GM21528 (cell line): Measurements from ENCODE around the gene LACC1.

Experiments used
- ATAC-seq: cut with Tn5 transposase; IDR thresholded peaks from one replicate; pipeline ENCODE4 v1.9.1; 2021; ENCODE audit warnings: mild to moderate bottlenecking, moderate library complexity; ENCODE audit not compliant: unreplicated experiment, low FRiP score

Gene LACC1

DNA sequence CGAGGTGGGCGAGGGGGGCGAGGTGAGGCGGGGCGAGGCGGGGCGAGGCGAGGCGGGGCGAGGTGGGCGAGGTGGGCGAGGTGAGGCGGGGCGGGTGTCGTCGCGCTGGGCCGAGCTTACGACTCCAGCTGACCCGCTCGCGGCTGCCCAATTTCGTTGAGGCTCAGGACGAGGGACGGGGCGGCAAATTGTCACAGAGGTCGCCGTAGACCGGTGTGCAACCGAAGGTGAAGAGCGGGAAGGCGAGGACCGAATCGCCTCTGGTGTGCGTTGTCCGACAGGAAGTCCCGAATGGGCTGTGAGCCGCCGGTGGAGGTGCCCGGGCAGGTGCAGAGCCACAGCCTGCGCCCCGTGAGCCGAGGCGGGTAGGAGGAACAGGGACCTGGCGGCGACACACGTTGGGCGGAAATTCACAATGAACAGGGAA lies at the start of gene LACC1:
LACC1 (plus strand) TSS at position 150 of the 427 bp plus-strand sequence. CDS start 1,082 bp downstream, outside the sequence.
- ATAC-seq = peak; percentile 56

DNA sequence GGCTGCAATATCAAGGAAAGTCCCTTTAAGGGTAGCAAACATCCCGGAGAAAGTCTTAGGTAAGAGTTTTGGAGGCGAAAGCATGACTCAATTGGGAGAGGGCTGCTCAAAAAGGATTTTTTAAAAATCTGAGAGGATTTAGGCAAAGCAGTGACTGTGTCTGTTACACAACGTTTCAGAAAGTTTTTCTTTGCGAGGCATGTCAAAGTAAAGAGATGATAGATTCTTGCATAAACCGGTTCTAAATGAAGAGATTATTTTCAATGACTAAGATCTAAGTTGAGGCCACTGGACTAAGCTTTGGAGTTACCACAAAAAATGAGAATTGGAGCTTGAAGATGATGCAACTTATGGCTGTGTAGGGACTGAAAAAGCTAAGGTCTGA lies 49.2 kb upstream of the LACC1 start:
- ATAC-seq = no peak

DNA sequence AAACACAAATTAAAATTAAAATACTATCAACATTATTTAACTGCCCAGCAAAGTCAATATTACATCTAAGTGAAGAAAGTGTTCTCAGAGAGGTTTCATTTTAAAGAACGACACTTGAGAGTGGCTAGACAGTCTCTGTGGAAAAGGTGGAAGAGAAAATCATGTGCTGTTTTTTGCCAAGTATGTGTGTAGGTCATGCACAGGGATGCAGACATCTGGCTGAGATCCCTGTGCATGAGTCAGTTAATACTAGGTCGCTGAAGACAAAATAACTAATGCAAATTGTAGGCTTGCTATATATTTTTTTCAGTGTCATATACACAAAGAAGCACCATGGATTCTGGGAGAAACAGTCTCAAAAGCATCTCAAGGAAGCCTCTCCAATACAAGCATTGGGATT lies 48.6 kb upstream of the LACC1 start:
- no peak for ATAC-seq

DNA sequence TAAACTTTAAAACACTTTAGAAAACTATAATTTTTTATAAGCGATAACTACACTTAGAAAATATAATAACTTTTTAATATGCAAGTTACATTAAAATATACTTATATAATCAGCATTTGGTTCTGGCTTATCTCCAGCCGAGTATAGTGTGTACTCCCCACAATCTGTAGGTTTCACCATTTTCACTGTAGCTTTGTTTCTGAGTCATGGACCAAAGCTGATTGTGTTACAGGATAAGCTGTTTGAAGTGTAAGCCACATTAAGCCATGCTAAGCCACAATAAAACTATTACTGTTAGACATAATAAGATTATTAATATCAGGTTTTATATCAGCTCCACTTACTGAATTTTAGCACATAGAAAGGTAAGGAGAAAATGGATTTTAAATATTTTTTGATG lies 44.0 kb upstream of the LACC1 start:
- no peak for ATAC-seq

DNA sequence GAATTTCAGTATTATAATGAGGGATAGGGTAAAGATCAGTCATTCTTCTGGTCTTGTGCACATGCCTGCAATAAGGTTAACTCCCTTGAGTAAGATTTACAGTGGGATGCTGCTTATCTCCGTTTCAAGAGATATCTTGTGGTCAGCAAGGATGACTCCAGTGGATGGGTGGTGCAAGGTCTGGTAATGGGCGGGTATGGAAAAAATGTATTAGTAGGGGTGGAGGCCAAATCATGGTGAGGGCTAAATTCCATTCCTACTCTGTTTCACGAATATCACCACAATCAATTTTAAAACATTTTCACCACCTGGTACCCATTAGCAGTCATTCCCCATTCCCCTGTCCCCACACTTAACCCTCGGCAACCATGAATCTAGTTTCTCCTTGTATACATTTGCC lies 40.8 kb upstream of the LACC1 start:
- ATAC-seq = no peak

DNA sequence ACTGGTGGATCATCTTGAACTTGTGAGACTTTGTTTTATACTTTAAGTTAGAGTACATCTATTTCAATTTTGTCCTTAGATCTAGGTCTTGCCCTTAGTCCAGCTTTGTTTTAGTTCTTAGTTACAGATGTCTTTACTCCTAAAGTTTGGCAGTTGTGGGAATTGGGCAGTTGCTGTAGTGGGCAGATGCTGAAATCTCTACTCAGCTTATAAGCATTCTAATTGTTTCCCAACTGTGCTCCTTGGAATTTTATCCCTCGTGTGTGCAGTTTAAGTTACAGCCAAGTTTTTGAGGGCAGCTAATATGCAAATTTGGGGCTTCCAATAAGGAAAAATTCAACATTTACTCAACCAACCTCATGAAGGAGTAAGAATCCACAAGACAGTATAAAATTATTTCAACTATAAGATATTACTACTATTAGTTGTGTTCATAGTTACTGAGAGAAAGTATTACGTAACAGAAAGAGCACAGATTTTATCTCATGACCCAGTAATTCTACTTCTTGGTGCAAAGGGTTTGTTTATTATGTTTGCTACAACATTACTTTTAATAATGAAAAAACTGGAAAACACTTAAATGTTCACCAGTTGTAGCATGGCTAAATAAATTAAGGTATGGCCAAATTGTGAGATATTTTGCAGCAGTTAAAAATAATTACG lies 33.1 kb upstream of the LACC1 start:
- ATAC-seq = no peak

DNA sequence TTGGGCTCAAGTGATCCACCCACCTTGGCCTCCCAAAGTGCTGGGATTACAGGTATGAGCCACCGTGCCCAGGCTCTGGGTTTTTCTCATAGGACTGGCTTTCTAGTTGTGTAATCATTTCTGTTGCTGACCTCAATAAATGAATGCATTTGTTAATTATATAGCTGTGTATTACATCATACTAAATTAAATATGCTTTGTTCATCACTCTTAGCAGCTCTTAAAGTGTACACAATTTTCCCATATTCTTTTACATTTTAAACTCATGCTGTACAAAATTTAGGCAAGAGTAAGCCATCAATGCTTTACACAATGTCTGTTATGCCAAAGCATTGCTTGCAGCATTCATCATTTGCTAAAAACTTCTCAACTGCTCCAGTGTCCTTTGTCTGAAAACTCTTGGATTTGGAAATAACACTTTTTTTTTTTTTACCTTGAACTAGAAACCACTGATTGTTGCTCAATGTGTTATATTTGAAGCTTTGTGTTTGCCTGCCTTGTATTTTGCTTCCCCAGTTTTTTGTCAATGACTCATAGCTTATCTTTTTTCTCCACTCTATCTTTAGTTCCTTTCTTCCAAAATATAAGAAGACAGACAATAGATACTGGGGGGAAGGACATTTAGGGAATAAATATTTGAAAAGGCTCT lies 31.6 kb upstream of the LACC1 start:
- ATAC-seq = no peak

DNA sequence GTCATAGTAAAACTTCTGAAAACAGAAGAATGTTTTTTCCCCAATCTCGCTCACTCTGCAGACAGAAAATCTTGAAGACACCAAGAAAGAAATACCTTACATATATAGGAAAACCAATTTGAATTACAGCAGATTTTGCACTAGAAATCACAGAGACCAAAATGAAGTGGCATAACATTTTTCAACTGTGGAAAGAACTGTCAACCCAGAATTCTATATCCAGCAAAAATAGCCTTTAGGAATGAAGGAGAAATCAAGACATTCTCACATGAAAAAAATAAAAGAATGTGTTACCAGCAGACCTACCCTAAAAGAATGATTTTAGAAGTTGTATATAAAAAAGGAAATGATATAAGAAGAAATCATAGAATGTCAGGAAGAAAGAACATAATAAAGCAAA lies 28.8 kb upstream of the LACC1 start:
- no peak for ATAC-seq

DNA sequence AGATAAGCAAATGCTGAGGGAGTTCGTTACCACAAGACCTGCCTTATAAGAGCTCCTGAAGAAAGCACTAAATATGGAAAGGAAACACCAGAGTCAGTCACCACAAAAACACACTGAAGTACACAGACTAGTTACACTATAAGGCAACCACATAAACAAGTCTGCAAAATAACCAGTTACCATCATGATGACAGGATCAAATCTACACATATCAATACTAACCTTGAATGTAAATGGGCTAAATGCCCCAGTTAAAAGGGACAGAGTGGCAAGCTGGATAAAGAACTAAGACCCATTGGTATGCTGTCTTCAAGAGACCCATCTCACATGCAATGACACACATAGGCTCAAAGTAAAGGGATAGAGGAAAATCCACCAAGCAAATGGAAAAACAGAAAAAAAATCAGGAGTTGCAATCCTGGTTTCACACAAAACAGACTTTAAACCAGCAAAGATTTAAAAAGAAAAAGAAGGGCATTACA lies 26.7 kb upstream of the LACC1 start:
- ATAC-seq = no peak

DNA sequence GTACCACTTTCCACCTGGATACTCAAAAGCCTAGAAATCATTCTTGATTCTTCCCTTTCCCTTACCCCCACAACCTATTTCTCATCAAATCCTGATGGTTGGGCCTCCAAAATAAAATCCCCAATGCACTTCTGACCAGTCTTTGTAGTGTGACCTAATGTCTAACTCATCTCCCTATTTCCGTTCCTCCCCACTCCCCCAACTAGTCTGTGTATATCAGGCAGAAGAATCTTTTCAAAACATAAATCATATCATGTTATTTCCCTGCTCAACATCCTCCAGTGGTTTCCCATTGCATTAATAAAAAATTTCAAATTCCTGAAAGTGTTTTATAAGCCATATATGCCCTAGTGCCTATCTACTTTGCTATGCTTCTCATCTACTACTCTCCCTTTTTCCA lies 17.8 kb upstream of the LACC1 start:
- ATAC-seq = no peak

DNA sequence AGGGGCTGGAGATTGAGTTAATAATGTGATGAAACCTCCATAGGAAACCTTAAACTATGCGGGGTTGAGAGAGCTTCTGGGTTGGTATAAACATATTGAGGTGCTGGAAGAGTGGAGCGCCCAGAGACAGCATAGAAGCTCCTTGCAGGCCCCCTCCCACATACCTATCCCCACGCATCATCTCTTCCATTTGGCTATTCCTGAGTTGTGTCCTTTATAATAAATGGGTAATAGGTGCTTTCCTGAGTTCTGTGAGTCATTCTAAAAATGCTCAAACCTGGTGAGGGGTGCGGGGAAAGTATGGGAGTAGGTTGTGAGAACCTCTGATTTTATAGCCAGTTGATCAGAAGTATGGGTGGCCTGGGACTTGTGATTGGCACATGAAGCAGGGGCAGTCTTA lies 14.8 kb upstream of the LACC1 start:
- no peak for ATAC-seq

DNA sequence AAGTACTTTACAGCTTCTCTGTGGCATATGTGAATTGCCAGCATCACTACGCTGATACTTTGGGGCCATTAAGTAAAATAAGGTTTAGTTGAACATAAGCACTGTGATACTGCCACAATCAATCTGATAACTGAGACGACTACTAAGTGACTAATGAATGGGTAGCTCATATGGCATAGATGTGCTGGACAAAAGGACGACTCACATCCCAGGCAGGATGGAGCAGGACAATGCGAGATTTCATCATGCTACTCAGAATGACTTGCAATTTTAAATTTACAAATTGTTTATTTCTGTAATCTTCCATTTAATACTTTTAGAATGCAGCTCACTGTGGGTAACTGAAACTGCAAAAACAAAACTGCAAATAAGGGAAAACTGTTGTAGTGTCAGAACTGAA lies 13.8 kb upstream of the LACC1 start:
- ATAC-seq = no peak

DNA sequence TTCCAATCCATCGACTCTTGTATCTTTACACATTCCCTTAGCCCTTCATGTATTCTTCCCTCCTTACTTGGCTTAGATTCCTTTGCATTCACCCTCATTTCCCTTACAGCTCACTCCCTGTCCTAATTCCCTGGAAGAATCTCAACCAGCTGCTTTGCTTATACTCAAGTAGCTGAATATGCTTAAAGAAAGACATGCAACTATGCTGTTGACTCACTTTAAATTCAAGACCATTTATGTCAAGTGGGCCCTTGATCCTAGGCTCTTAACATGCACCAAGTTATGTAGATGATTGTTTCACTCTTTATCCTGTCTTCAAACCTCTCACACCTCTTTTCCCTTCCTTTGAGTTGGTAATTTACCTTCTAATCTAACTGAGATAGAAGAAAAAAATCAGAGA lies 7.5 kb upstream of the LACC1 start:
- no peak for ATAC-seq

DNA sequence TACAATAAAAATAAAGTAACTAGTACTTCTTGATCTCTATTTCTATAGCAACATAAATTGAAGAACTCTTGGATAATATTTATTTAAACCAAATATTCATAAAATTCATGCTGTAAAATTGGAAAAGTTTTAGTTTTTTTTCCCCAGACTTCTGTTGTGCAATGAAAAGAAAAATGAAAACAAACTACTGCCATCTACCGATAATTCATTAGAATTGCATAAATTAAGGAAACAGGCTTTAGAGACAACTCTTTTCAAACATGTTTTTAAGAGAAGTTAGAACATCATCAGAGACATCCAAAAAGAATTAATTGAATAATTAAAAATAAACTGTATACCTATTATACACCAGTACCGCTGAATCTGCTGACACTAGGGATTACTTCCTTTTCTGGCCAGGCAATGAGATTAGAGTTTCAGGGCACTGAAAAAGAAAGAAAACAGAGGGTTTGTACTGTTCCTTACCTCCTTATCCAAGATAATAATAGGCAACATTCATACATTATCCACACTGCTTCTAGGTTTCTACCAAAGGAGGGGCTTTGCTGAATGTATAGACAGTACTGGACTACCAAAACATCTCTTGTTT lies 5.1 kb upstream of the LACC1 start:
- no peak for ATAC-seq

DNA sequence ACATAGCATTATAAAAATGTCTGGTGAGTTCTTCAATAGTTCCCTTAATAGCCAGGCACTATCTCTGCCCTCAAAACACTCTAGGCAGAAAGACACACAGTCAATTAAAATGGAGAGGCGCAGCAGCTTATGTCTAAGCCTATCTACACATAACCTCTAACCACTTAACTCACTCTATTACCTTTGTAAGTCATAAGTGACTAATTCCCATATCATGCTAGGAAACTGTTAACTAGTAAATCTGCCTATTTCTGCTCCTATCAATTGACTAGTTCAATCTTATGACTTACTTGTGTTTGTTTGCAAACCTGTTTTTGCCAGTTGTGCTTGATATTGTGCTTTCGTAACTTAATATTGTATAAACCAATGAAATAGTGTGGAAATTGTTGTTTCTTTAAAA lies 3.3 kb upstream of the LACC1 start:
- no peak for ATAC-seq

DNA sequence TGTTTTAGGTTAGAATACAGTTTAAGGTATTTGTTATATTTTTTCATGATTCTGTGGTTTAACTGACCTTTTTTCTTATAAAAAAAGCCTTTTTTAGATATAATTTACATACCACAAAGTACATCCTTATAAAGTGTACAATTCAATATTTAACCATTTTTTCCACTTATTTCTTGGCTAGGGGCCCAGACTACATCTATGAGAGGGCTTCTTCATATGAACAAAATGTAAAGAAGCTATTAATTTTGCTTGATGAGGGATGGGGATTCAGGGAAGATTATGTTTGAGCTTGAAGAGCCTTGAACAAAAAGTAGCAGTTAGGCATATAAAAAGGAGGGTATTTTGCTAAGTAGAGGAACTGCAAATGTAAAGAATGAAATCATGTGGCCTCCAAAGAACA lies 2.4 kb upstream of the LACC1 start:
- no peak for ATAC-seq

DNA sequence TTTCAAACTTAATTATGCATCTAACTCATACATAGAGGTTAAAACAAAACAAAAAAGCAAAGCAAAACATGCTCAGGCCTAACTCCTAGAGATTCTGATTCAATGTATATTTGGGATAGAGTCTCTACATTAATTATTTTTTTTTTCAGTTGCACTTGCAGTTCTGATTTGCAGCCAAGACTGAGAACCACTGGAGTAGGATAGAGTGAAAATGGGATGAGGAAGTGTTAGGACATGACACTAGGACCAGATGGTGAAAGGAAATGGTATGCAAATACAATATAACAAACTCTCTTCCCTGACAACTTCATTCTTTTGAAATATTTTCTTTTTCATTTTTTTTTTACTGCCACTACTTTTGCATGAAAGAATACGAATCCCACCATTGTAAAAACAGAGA lies 1.9 kb upstream of the LACC1 start:
- ATAC-seq = no peak

DNA sequence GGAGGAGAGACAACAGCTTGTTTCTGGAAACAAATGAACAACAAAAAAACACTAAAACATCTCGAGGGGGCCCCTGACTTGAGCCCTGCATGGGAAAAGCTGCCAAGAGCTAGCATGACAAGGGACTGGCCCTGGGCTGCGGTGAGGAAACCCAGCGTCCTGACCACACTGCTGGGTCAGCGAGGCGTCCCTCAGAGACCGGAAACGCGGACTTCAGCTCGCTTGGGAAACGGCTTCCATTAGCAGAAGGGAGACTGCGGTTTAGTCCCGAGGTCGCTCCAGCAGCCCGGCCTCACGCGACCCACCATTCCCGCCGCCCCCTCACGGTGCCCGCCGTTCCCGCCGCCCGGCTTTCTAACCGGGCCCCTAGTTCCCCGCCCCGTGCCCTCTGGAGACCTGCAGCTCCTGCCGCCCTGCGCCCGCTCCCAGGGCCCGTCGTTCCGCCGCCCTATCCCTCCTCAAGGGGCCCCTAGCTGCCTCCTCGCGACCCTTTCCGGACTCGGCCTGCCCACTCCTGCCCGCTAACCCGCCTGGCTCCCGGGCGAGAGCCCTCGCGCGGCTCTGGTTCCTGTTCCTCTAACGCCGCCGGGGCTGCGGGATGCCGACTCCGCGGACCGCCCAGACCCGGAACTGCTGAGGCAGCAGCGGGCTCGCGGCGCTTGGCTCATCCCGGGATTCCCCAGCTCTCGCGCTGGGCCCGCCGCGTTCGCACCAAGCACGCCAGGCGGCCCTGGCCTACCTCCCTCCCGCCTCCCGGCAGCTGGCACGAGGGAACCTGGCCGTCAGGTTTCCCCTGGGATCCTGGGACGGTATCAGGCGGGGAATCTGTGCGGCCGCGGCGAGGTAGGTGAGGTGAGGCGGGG lies 581 bp upstream of the LACC1 start, which contains the start of gene CCDC122:
CCDC122 (minus strand) TSS at position 849 of the 863 bp plus-strand sequence. CDS start 10,364 bp downstream, outside the sequence.
- peak; percentile 72 for ATAC-seq

DNA sequence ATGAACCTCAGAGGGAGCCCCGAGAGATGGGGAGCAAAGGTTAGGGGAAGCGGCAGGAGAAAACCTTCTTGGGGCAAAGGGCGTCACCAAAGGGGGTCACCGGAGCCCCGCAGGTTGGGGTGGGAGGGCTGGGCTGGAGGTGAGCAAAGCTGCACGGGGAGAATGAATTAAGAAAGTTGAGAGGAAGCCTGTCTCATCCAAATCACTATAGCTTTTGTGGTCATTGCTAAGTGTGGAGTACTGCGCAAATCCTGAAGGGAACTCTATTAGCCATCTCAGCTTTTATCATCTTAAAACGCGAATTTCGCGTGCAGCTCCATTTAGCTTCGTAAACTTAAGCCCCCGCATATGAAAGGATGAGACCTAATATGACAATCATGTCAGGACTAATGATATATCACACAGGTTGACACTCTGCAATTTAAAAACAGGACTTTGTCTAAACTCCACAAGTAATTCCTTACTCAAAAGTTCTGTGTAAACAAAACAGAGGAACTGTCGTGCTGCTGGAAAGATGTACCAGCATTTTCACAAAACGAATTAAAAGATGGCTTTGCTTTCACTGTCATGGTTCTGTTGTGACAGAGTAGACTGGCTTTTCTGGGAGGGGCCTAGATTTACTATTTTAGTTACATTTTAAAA lies 631 bp downstream of the LACC1 start:
- no peak for ATAC-seq

DNA sequence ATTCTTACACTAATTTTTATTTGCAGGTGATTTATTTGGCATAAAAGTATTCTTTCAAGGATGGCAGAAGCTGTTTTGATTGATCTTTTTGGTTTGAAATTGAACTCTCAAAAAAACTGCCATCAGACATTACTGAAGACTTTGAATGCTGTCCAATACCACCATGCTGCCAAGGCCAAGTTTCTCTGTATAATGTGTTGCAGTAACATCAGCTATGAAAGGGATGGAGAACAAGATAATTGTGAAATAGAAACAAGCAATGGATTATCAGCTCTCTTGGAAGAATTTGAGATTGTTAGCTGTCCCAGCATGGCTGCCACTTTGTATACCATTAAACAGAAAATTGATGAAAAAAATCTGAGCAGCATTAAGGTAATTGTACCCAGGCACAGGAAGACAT lies 1.2 kb downstream of the LACC1 start:
- ATAC-seq = no peak
